OCI-LY3 (cell line): ENCODE measurements around the gene PPP2R2C.

Experiments used
- H2AFZ ChIP-seq: fragments of 200-600, 300-600 bp; shearing (Covaris generic); 2 replicates; pipeline ENCODE4 v1.6.0; 2014; ENCODE audit warnings: antibody characterized with exemption, low read depth, low read length
- H3K27ac ChIP-seq: fragments of 200-600, 300-600 bp; sonication (generic); 2 replicates; pipeline ENCODE4 v1.5.1; 2014; ENCODE audit warnings: mild to moderate bottlenecking, low read length, moderate library complexity, mixed read lengths
- H3K27me3 ChIP-seq: fragments of 200-600, 300-600 bp; sonication (generic); 2 replicates; pipeline ENCODE4 v1.6.1; 2014; ENCODE audit warnings: low read depth, low read length, mixed read lengths
- H3K36me3 ChIP-seq: fragments of 200-600, 300-600 bp; sonication (generic); replicated peaks from 2 replicates; pipeline ENCODE3; 2014; ENCODE audit warnings: low read depth, low read length, mixed read lengths
- H3K4me1 ChIP-seq: fragments of 300-600, 200-600 bp; sonication (generic); 2 replicates; pipeline ENCODE4 v1.6.1; 2014; ENCODE audit warnings: low read length, mixed read lengths
- H3K4me2 ChIP-seq: fragments of 200-600, 300-600 bp; sonication (generic); 2 replicates; pipeline ENCODE4 v1.6.1; 2014; ENCODE audit warnings: low read length, mixed read lengths
- H3K4me3 ChIP-seq: fragments of 300-600, 200-600 bp; sonication (generic); 2 replicates; pipeline ENCODE4 v1.5.1; 2014; ENCODE audit warnings: antibody characterized with exemption, mild to moderate bottlenecking, low read length, moderate library complexity
- H3K79me2 ChIP-seq: fragments of 300-600, 200-600 bp; shearing (Covaris generic); 2 replicates; pipeline ENCODE4 v1.6.1; 2014; ENCODE audit warnings: mild to moderate bottlenecking, low read length, mixed read lengths
- H3K9ac ChIP-seq: fragments of 300-600, 200-600 bp; shearing (Covaris generic); 2 replicates; pipeline ENCODE4 v1.6.0; 2014; ENCODE audit warnings: mild to moderate bottlenecking, low read length, moderate library complexity
- H3K9me3 ChIP-seq: fragments of 200-600, 300-600 bp; shearing (Covaris generic); 2 replicates; pipeline ENCODE4 v1.6.1; 2014; ENCODE audit warnings: low read length, mixed read lengths; ENCODE audit not compliant: insufficient read depth
- H4K20me1 ChIP-seq: fragments of 200-600, 300-600 bp; sonication (generic); 2 replicates; pipeline ENCODE4 v1.6.1; 2016; ENCODE audit warnings: low read length, mixed read lengths; ENCODE audit not compliant: insufficient read depth
- CTCF ChIP-seq: fragments of 200-600, 300-600 bp; sonication (generic); IDR thresholded peaks from 2 replicates; pipeline ENCODE4 v1.5.1; 2014; ENCODE audit warnings: antibody characterized with exemption, low read length, low read depth
- EZH2phosphoT487 ChIP-seq: fragments of 200-600 bp; shearing (Covaris generic); IDR thresholded peaks from 2 replicates; pipeline ENCODE4 v1.6.1; 2018; ENCODE audit warnings: antibody characterized with exemption, mixed run types, low read depth

The PPP2R2C gene

DNA sequence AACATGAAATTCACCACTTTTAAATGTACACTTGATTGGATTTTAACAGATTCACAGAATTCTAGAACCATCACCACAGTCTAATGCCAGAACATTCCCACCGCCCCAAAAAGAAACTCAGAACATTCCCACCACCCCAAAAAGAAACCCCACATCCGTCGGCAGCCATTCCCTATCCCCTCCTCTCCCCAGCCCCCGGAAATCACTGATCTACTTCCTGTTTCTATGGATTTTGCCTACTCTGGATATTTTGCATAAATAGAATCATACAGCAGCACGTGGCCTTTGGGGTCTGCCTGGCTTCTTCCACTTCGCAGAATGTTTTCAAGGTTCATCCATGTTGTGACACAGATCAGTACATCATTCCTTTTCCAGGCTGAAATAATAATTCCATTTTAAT, 79.3 kb downstream of the PPP2R2C start:
- Histone ChIP-seq H3K4me1 (no peaks in the 10 kb centered on the region), H2AFZ (no peak overlapping the region), H3K9me3 (no peaks in the 10 kb centered on the region), H3K27ac (no peak overlapping the region), H3K4me2 (no peak overlapping the region), H3K36me3 (no peaks in the 10 kb centered on the region), H3K79me2 (no peaks in the 10 kb centered on the region), H4K20me1 (no peaks in the 10 kb centered on the region), H3K27me3 (peaks cover 3% of the 10 kb centered on the region), H3K9ac (no peak overlapping the region), H3K4me3 (no peak overlapping the region)
- TF ChIP-seq CTCF: no peak
- TF ChIP-seq EZH2phosphoT487: no peak

DNA sequence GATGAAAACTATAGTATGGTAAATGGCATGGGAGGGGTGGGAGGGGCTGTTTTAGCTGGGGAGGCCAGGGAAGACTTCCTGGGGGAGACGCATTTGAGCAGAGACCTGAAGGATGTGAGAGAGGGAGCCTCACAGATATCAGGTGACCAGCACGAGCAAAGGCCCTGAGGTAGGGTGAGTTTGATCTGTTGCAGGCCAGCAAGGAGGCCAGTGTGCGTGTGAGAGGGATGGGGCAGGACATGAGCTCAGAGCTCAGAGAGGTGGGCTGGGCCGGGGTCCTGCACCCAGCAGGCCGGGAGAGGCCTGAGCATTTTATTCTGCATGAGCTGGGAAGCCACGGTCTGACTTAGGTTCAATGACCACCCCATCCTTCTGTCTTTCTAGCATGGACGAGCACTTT, 80.0 kb downstream of the PPP2R2C start:
- no peak for TF ChIP-seq EZH2phosphoT487
- TF ChIP-seq CTCF: no peak
- Histone ChIP-seq H2AFZ (no peak overlapping the region), H3K4me3 (no peak overlapping the region), H3K4me1 (no peaks in the 10 kb centered on the region), H3K9ac (no peak overlapping the region), H3K27me3 (no peaks in the 10 kb centered on the region; the same call in 1 of the 2 replicates), H3K27ac (no peak overlapping the region), H3K9me3 (no peaks in the 10 kb centered on the region), H4K20me1 (no peaks in the 10 kb centered on the region), H3K36me3 (no peaks in the 10 kb centered on the region), H3K4me2 (no peak overlapping the region), H3K79me2 (no peaks in the 10 kb centered on the region)

DNA sequence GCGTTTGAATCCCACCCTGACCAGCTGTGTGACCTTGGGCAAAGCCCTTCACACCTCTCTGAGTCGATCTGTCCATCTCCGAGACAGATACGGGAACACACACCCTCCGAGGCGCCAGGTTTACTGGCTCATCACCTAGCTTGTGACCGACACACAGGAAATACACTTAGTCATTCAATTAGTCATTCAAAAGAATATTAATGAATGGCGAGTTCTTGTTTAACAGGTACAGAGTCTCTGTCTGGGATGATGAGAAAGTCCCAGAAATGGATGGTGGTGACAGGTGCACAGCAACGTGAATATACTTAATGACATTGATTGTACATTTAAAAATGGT, 80.6 kb downstream of the PPP2R2C start:
- Histone ChIP-seq H3K9ac (no peak overlapping the region), H3K9me3 (no peaks in the 10 kb centered on the region), H4K20me1 (no peaks in the 10 kb centered on the region), H3K27me3 (no peaks in the 10 kb centered on the region; the same call in 1 of the 2 replicates), H3K79me2 (no peaks in the 10 kb centered on the region), H3K4me2 (no peak overlapping the region), H3K36me3 (no peaks in the 10 kb centered on the region), H3K4me3 (no peak overlapping the region), H3K4me1 (no peaks in the 10 kb centered on the region), H2AFZ (no peak overlapping the region), H3K27ac (no peak overlapping the region)
- TF ChIP-seq CTCF (no peak), EZH2phosphoT487 (no peak)

- Histone ChIP-seq H3K27me3 (peaks cover 2% of the 10 kb centered on the region; the same call in 1 of the 2 replicates), H3K27ac (no peak overlapping the region), H3K4me1 (no peaks in the 10 kb centered on the region), H3K36me3 (no peaks in the 10 kb centered on the region), H3K9ac (no peak overlapping the region), H3K79me2 (no peaks in the 10 kb centered on the region), H3K4me2 (no peak overlapping the region), H3K4me3 (no peak overlapping the region), H3K9me3 (no peaks in the 10 kb centered on the region), H2AFZ (no peak overlapping the region), H4K20me1 (no peaks in the 10 kb centered on the region)
- TF ChIP-seq EZH2phosphoT487: no peak
- TF ChIP-seq CTCF: no peak
These were observed 81.1 kb downstream of the PPP2R2C start for GRCh38 chr4:6391186-6391851.
